ENCODE data around the gene CHI3L2. TPM values are rescaled to one million over a fixed set of nuclear protein-coding genes. Genes with fewer than 3 reads are reported as not detected.

The CHI3L2 gene
- 1 to 10 TPM; 2.2 to 5.9 TPM for total RNA-seq

GRCh38 chr1:111227434-111227833 is at the start of gene CHI3L2:
Gene CHI3L2, plus strand, starts transcription at chr1:111227713. Its CDS starts 17 bp downstream, at chr1:111227730.
- H3K4me1 ChIP-seq (ENCODE audit: control insufficient read depth in 1 of 2, low read depth in 2 of 2): peaks cover 10 to 23% of the 10 kb centered on the region in 2 donors
- no peak for TF ChIP-seq CTCF (IDR thresholded peaks at IDR 0.05)
- no peaks in the 10 kb centered on the region for H3K36me3 ChIP-seq
- no peaks in the 10 kb centered on the region for H3K27me3 ChIP-seq (replicated peaks; ENCODE audit: insufficient read depth)
- ATAC-seq (ENCODE audit: insufficient number of reproducible peaks, low FRiP score, low read depth) (no peak), DNase-seq (ENCODE audit: low spot score) (no peak)
- no peaks in the 10 kb centered on the region for H3K9me3 ChIP-seq
- no peak within 1 kb of the TSS for H3K4me3 ChIP-seq
- no peak within 1 kb of the TSS for H3K27ac ChIP-seq

GRCh38 chr1:111179968-111180533 is 47.5 kb upstream of the CHI3L2 start:
- ATAC-seq (ENCODE audit: insufficient number of reproducible peaks, low FRiP score, low read depth) (no peak), DNase-seq (ENCODE audit: low spot score) (no peak)
- Histone ChIP-seq H3K36me3 (peaks cover 14% of the 10 kb centered on the region), H3K27me3 (replicated peaks; ENCODE audit: insufficient read depth) (no peaks in the 10 kb centered on the region), H3K4me3 (no peak overlapping the region), H3K4me1 (ENCODE audit: control insufficient read depth in 1 of 2, low read depth in 2 of 2) (no peaks in the 10 kb centered on the region), H3K27ac (no peak overlapping the region), H3K9me3 (no peaks in the 10 kb centered on the region)
- TF ChIP-seq CTCF (IDR thresholded peaks at IDR 0.05): no peak

GRCh38 chr1:111182052-111182451 is 45.5 kb upstream of the CHI3L2 start:
- Histone ChIP-seq H3K9me3 (no peaks in the 10 kb centered on the region), H3K4me1 (ENCODE audit: control insufficient read depth in 1 of 2, low read depth in 2 of 2) (no peaks in the 10 kb centered on the region), H3K27ac (no peak overlapping the region), H3K27me3 (replicated peaks; ENCODE audit: insufficient read depth) (no peaks in the 10 kb centered on the region), H3K4me3 (no peak overlapping the region), H3K36me3 (peaks cover 23% of the 10 kb centered on the region)
- no peak for ATAC-seq (ENCODE audit: insufficient number of reproducible peaks, low FRiP score, low read depth)
- DNase-seq (ENCODE audit: low spot score): no peak
- no peak for TF ChIP-seq CTCF (IDR thresholded peaks at IDR 0.05)

GRCh38 chr1:111183308-111184069 is 44.0 kb upstream of the CHI3L2 start:
- no peak for ATAC-seq (ENCODE audit: insufficient number of reproducible peaks, low FRiP score, low read depth)
- H3K27me3 ChIP-seq (replicated peaks; ENCODE audit: insufficient read depth): no peaks in the 10 kb centered on the region
- H3K9me3 ChIP-seq: no peaks in the 10 kb centered on the region
- H3K4me1 ChIP-seq (ENCODE audit: control insufficient read depth in 1 of 2, low read depth in 2 of 2): no peaks in the 10 kb centered on the region
- peaks cover 33% of the 10 kb centered on the region for H3K36me3 ChIP-seq
- TF ChIP-seq CTCF (IDR thresholded peaks at IDR 0.05): no peak
- DNase-seq (ENCODE audit: low spot score): no peak
- no peak overlapping the region for H3K4me3 ChIP-seq
- H3K27ac ChIP-seq: no peak overlapping the region

- Histone ChIP-seq H3K9me3 (no peaks in the 10 kb centered on the region), H3K4me3 (no peak overlapping the region), H3K27ac (no peak overlapping the region), H3K4me1 (ENCODE audit: control insufficient read depth in 1 of 2, low read depth in 2 of 2) (no peaks in the 10 kb centered on the region), H3K36me3 (peaks cover 33% of the 10 kb centered on the region), H3K27me3 (replicated peaks; ENCODE audit: insufficient read depth) (no peaks in the 10 kb centered on the region)
- DNase-seq (ENCODE audit: low spot score): no peak
- no peak for ATAC-seq (ENCODE audit: insufficient number of reproducible peaks, low FRiP score, low read depth)
- no peak for TF ChIP-seq CTCF (IDR thresholded peaks at IDR 0.05)
These were observed 42.9 kb upstream of the CHI3L2 start for GRCh38 chr1:111184663-111185062.
